HG03521 (cell line): Measurements from ENCODE around the gene UGP2.
"Not testable (repeated sequence)": the region's sequence is repeated elsewhere in the genome, so short reads cannot be mapped to it uniquely, and the experiment has no call there.

Experiments used
- ATAC-seq: cut with Tn5 transposase; IDR thresholded peaks from one replicate; pipeline ENCODE4 v1.9.1; 2021; ENCODE audit warnings: mild to moderate bottlenecking, moderate library complexity; ENCODE audit not compliant: unreplicated experiment

The UGP2 gene

DNA sequence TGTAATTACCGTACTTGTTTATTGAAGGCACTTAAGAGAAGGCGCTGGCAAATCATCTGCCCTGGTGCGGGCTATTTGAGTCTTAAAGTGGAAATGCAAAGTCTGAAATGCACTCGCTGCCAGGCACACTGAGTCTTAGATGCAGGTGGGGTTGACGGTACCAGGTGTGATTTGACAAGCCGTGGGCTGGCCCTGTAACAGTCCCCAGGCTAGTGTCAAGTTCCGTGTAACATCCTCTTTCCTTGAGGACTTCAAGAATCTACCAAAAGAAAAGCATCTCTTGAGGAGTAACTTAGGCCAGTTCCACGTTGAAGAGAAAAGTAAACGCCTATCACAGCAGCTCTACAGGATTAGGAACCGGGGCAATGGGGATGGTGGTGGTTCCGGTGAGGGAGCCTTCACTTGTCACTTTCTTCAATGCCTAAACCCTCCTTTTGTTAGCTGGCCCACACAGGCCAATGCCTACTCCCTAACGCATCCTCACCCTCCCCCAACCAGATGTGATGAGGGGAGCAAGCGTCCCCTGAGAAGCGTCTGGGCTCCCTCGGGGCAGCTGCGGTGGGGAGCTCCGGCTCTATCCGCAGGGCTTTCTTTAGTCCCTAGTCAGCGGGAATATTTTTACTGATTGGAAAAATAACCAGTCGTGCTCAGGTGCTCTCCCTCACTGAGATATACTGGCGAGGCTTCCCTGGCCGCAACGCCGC, 1.5 kb upstream of the UGP2 start:
- ATAC-seq = peak; percentile 20

DNA sequence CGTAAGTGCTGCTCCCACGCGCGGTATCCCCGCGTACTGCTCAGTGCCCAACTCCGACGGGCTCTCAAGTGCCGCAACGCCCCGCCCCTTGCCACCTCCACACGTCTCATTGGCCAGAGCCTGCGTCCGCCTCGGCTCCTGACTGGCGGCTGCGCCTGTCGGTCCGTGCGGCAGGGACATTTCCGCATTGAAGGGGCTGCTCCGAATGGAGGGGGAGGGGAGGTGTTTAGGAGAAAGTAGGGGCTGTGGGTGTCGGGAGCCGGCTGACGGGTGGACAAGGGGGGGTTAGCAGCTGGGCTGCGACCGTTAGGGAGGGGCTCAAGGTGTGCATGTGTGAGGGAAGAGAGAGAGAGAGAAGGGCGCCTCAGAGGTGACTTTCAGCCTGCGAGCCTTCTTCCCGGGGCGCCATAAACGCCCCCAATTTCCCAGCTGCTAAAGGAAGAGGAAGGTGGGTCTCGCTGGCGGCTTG, 877 bp upstream of the UGP2 start:
- ATAC-seq = peak; percentile 92

DNA sequence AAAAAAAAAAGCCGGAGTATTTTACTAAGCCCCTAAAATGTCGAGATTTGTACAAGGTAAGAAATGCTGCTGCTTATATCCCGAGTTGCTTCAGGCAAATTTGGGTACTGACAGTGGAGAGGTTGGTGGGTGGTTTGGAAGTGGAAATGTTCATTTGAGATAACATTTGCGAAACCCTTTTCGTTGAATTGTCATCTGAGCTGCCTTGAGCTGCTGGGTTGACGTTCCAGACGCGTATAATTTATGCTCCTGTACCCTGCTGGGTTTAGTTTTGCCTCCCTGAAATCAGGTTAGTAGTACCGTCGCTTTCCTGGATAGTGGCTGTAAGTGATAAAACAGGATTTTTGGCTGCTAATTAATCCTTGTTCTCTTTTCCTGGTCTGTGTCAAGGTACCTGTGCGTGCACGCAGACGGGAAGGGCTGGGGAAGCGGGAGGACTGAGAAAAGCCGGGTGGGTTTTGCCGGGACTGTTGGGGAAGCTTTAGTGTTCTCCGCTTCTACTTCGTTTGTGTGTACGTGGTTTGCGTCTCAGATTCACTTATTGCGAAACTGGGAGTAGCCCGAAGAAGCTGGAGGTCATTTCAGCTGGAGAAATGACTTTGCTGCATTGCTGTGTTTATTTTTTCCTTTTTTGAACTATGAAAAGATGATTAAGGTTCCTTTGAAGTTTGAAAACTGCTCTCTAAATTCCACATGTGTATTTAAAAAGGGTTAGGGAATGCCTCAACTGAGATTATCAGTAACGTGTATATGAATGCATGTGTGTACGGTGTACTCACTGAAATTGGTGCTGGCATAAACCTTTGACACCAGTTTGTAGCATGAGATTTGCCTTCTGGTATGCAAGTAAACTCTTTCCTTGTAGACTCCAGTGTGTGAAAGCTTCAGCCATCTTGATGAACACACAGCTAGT, 709 bp downstream of the UGP2 start:
- ATAC-seq = no peak

DNA sequence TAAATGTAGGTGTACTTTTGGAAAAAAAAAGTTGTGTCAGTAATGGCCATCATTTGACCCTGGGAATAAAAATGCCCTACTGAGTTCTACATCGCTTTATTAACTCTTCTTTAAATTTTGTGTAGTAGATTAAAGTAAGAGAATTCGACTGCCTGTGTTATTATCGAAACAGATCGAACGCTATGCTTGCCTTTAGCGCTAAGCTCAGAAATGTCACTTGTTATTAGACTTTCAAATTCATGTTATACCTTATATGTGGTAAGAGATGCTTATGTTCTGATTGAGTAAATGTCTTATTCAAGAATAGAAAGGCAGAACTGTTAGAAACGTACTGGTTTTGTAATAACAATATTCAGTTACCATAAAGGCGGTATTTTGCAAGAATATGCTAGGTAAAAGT, 1.4 kb downstream of the UGP2 start:
- no peak for ATAC-seq

DNA sequence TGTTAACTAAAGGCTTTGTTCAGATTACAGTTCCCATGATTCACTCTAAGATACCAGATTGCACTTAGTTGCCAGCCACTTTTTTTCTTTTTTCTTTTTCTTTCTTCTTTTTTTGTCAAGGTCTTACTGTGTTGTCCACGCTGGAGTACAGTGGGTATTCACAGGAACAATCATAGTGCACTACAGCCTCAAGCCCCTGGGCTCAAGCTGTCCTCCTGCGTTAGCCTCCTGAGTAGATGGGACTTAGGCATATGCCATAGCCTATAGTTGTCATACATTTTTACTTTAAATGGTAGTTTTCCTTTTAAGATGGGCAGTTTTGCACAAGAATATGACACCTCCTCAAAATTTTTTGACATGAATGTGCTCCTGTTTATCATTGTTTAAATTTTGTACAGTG, 2.1 kb downstream of the UGP2 start:
- no peak for ATAC-seq

DNA sequence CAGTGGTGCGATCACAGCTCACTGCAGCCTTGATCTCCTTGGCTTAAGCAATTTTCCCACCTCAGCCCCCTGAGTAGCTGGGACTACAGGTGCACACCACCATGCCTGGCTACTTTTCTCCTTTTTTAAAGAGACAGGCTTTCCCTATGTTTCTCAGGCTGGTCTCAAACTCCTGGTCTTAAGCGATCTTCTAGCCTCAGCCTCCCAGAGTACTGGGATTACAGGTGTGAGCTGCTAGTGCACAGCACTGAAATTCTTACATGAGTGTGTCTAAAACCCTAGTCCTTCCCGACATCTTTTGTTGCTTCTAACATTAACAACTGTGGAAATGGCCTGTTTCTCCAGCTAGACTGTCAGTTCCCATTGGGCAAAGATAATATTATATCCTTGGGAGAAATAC, 2.9 kb downstream of the UGP2 start:
- no peak for ATAC-seq

DNA sequence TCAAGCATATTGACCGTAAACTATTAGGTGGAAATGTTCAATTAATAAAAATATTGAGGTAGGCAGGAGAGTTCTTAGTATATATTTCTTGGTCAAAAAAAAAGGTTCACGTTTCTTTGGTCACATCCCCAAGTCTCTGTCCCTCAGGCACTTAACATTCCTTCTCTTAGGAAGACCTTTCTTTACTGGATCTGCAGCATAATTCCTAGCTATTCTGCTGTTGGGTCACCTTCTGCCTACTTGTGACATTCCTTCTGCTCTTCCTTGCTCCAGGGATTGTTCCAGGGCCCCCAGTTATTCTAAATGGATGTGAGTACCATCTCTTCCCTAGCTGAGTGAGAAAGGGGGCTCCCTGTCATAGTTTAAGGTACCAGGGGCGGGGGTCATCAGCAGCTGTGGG, 4.2 kb downstream of the UGP2 start:
- no peak for ATAC-seq

DNA sequence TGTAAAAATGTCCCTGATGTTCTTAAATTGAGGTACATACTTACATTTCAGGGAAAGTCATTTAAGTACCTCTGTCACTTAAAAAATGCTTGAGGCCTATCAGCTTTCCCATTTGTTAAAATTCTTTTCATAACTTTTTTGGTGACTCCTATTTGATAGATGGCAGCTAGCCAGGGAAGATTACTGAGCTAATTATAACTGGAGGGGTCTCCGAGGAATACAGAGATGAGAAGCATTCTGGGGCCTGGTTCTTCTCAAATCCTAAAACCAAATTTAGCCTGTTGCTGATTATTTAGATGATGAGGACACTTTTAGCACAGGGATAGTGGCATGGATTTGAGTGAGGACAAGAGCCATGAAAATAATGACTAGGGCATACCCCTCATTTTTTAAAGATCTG, 4.8 kb downstream of the UGP2 start:
- no peak for ATAC-seq

DNA sequence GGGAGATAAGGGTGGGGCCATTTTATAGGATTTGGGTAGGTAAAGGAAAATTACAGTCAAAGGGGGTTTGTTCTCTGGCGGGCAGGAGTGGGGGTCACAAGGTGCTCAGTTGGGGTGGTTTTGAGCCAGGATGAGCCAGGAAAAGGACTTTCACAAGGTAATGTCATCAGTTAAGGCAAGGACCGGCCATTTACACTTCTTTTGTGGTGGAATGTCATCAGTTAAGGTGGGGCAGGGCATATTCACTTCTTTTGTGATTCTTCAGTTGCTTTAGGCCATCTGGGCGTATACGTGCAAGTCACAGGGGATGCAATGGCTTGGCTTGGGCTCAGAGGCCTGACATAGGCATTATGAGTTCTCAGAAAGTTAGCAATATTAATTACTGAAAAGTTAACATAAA, 5.9 kb downstream of the UGP2 start:
- not testable (repeated sequence) for ATAC-seq

DNA sequence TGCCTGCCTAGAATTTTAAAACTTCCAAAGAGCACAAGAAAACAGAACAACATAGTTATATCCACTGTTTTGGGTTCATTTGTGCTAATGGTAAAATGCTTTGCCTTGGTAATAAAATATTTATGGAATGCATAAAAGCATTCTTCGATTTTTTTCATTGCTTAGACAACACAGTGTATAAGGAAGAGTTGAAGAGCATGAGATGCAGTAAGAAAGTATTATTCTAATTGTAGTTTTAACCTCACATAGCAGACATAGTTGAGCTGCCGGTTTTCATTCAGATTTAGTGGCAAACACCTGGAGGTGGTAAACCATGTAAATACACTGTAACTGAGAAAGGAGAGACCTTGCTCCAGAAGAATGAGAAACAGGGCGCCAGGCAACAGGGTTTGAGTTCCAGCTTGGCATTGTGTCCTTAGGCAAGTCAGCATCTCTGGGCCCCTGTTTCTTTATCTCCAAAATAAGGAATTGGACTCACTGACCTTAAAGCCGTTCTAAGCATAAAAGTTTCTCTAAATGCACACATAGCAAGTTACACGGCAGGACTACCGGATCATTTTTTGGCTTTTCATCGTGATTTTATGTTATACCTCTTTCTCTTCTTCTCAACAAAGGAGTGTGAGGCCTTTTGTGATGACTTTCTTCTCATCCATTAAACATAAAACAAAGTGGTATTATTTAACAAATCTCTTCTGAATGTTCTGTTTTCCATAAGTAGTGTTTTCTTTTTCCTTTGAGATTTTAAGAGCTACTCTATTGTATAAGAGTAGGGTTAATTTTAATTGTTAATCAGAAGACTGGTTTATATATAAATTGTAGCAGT, 7.9 kb downstream of the UGP2 start:
- ATAC-seq = no peak

DNA sequence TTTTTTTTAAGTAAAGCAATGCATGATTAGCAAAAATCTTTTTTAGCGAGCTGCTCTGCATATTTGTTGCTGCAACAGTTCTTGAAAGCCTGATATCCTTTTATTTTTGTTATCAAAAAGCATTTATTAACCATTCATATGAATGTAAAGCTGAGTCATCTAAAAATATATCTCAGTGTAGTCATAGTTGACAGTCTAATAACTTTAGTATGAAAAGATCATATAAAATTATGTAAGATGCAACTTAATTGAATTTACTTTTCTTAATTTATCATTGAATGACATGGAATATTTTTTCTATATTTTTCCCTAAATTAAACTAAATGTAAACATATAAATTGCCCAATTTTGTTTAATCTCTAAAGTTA, 8.5 kb downstream of the UGP2 start:
- no peak for ATAC-seq

DNA sequence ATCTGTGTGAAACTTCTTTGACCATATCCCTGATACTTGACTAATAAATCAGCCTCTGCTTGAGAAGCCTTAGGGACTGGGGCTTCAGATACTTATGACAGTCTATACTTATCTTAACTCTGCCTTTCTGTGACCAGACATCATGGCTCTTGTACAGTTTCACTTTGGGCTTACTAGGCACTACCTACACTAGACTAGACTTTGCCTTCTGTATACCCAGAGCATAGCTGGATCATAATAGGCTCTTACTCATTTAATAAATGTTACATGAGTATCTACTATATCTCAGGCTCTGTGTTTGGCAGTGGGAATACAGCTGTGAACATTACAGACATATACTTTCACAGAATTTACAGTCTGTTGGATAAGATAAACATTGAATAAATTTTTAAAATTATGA, 9.0 kb downstream of the UGP2 start:
- ATAC-seq = no peak

DNA sequence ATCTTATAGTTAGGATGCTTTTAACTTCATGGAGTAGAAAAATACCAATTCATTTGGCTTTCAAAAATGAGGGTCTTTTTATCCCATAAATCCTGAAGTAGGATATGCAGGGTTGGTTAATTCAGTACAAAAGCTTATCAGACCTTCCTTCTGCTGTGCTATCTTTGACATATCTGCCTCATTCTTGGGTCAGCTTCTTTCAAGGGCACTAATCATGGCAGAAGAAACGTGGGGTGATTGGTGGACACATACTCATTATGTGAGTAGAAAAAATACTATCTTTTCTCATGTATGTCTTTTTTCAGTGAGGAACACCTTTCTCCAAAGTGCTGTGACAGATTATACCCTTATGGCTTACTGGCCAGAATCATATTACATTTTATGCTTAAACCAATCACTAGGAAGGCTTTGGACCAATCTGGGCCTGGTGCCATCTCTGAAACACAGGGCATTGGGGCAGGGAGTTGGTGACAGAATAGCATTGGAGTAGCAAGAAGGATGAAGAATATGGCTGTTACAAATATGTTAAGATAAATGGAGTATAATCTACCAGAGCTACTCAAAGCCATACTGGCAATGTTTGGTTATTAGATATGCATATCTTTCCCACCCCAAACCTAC, 10.1 kb downstream of the UGP2 start:
- no peak for ATAC-seq

DNA sequence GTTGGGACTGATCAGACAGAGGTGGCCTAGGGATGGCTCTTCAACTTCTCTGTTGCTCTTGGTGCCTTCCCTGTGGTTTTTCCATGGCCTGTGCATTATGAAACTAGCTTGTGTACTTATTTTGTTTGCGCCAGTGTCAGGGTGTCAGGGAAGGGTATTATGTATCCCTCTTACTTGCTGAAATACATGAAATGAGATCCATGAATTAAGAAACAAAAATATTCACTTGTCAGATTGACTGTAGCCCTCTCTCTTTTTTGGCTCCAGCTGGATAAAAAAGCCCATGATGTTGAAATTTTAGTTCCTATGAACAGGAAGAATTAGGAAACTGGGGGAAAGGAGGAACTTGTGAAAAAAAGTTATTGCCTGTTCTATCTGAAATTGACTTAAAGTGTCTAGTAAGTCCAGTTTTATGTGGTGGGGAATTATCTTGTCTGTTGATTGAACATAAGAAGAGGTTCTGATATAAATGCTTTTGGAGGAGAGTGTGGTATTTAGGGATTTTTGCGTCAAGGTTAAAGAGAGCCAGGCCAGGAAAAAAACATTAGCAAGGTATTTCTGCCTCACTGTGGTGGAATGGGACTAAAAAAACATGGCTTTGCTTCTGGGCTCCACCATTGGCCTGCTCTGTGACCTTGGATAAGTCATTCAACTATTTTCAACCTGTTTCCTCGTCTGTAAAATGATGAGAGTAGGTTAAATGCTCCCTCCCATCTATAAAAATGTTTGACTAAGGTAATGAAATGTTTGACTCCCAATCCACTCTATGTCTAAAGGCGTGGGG, 12.0 kb downstream of the UGP2 start:
- ATAC-seq = no peak

DNA sequence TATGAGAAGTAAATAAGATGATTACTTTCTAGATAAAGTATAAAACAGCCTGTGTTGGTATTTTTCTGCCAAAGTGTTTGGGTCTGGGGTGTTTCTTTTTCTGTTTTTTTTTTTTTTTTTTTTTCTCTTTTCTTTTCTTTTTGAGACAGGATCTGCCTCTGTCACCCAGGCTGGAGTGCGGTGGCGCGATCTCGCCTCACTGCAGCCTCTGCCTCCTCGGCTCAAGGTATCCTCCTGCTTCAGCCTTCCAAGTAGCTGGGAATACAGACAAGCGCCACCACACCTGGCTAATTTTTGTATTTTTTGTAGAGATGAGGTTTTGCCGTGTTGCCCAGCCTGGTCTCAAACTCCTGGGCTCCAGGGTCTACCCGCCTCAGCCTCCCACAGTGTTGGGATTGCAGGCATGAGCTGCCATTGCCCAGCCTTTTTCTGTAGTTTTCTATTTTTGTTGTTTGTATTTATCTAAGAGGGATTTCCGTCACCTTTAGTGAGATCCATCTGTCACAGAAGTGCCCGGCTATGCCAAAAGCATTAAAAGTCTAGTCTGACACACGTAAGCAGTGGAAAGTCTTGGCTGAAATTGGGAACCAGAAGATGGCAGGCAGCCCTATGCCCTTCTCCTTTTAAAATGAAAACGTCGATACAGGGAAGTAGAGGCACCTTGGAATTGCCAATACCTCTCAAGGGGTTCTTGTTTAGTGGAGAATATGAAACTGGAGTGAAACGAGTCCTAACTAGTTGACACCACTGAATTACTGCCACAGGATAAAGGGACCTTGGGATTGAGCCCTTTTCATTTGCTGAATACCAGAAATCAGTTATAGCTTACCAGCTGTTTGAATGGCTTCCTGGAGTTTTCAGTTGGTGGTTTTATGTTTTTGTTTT, 14.0 kb downstream of the UGP2 start:
- ATAC-seq = no peak

DNA sequence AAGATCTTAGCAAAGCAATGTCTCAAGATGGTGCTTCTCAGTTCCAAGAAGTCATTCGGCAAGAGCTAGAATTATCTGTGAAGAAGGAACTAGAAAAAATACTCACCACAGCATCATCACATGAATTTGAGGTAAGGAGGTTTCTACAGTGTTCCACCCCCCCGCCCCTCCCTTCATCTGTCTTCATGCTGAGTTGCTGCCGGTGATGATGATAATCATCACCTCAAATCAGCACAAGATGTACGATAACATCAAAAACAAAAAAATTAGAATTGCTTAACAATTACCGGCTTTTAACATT, 14.6 kb downstream of the UGP2 start:
- no peak for ATAC-seq

DNA sequence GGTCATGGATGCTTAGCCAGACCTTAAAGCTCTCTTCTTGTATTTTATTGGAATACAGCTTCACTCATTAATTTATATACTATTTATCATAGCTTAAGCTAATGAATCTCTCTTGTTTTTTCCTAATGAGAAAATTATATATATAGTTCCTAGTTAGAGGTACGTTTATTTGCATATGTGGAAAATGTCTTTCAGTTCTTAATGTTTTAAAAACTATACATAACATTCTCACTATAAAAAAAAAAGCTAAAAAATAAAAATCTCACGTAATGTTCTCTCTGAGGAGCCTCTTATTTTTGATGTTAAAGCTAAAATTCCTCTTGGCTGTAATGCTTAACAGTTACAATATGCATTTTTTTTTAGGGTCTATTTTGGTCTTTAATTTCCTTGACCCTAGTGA, 16.6 kb downstream of the UGP2 start:
- ATAC-seq = no peak

DNA sequence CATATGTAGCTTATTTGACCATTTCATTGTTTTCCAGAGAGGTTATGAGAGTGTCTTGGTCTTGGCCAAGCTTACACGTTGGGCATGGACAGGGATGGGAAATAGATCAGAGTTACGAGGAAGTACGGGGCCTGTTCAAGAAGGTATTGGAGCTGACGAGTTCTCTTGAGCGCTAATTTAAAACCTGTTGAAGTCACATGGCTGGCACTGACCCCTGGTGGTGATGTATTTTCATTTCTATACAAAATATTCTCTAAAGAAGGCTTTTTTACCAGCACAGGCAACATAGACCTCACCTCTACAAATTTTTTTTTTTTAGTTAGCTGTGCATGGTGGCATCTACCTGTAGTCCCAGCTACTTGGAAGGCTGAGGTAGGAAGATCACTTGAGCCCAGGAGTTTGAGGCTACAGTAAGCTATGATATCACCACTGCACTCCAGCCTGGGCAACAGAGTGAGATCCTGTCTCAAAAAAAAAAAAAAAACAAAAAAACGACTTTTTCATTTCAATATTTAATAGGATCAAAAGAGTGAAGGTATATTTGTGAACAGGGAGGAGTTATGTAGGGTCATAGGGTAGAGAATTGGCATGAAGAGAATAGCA, 19.6 kb downstream of the UGP2 start:
- no peak for ATAC-seq

DNA sequence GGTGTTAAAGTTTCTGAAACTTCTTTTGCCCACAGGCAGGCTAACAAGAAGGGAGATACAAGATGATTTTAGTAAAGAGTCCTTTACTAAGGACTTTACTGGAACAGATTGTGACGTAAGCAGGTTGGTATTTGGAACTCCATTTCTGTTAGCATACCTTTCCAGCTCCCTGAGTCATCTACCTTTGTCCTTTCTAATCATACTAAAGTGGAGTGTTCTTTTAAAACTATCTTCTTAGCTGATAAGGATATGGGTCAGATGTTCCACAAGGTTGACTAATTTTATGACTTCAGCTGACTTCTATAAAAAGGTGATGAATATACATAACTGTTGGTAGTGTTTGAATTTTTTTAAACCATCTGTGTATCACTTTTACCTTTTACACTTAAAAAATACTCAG, 21.1 kb downstream of the UGP2 start:
- ATAC-seq = no peak
